MM.1S (cell line): ENCODE data around the gene SH3PXD2A.

Experiments
- DNase-seq: peaks from one replicate; pipeline ENCODE4 v3.0.0-alpha.2; 2015
- H2AFZ ChIP-seq: fragments of 300-600 bp; sonication (generic); 2 replicates; pipeline ENCODE4 v1.6.0; 2016; ENCODE audit warnings: antibody characterized with exemption, low read length
- H3F3A ChIP-seq: fragments of 300-600 bp; sonication (generic); 2 replicates; pipeline ENCODE4 v1.6.1; 2016; ENCODE audit warnings: mild to moderate bottlenecking, antibody characterized with exemption, low read length, moderate library complexity, mixed read lengths; ENCODE audit not compliant: insufficient read depth
- H3K27ac ChIP-seq: fragments of 300-600 bp; sonication (generic); 2 replicates; pipeline ENCODE4 v1.5.1; 2016; ENCODE audit warnings: mild to moderate bottlenecking, low read length
- H3K27me3 ChIP-seq: fragments of 300-600 bp; sonication (generic); replicated peaks from 2 replicates; pipeline ENCODE4 v1.6.0; 2016; ENCODE audit warnings: low read length; ENCODE audit not compliant: insufficient read depth
- H3K36me3 ChIP-seq: fragments of 300-600 bp; sonication (generic); replicated peaks from 2 replicates; pipeline ENCODE4 v1.6.1; 2016; ENCODE audit warnings: mild to moderate bottlenecking, low read length, mixed read lengths; ENCODE audit not compliant: insufficient read depth
- H3K4me1 ChIP-seq: fragments of 300-600 bp; sonication (generic); 2 replicates; pipeline ENCODE4 v1.6.1; 2016; ENCODE audit warnings: low read length, mixed read lengths
- H3K4me2 ChIP-seq: fragments of 300-600 bp; sonication (generic); 2 replicates; pipeline ENCODE4 v1.6.0; 2016; ENCODE audit warnings: low read depth, low read length
- H3K4me3 ChIP-seq: fragments of 300-600 bp; sonication (generic); 2 replicates; pipeline ENCODE4 v1.5.1; 2016; ENCODE audit warnings: low read length, mixed read lengths
- H3K79me2 ChIP-seq: fragments of 300-600 bp; sonication (generic); 2 replicates; pipeline ENCODE4 v1.6.1; 2016; ENCODE audit warnings: mixed run types, low read length, mixed read lengths
- H3K9ac ChIP-seq: fragments of 300-600 bp; sonication (generic); 2 replicates; pipeline ENCODE4 v1.6.1; 2016; ENCODE audit warnings: low read length, mixed read lengths
- H3K9me2 ChIP-seq: fragments of 300-600 bp; sonication (generic); replicated peaks from 2 replicates; pipeline ENCODE4 v1.6.1; 2016; ENCODE audit warnings: mild to moderate bottlenecking, low read length, mixed read lengths; ENCODE audit not compliant: insufficient read depth
- H3K9me3 ChIP-seq: fragments of 300-600 bp; sonication (generic); replicated peaks from 2 replicates; pipeline ENCODE4 v1.6.1; 2016; ENCODE audit warnings: mild to moderate bottlenecking, low read length, mixed read lengths; ENCODE audit not compliant: insufficient read depth
- H4K20me1 ChIP-seq: fragments of 300-600 bp; sonication (generic); 2 replicates; pipeline ENCODE4 v1.6.1; 2016; ENCODE audit warnings: mild to moderate bottlenecking, low read length, moderate library complexity, mixed read lengths; ENCODE audit not compliant: insufficient read depth
- EZH2 ChIP-seq: fragments of 300-600 bp; sonication (generic); optimal IDR thresholded peaks from 2 replicates; pipeline ENCODE3; 2017; ENCODE audit warnings: low read depth, mild to moderate bottlenecking, antibody characterized with exemption, low read length, mixed read lengths
- EZH2phosphoT487 ChIP-seq: fragments of 300-600 bp; sonication (generic); IDR thresholded peaks from 2 replicates; pipeline ENCODE4 v1.6.1; 2018; ENCODE audit warnings: antibody characterized with exemption, low read length
- TF ChIP-seq, protein P1 (sequence below): fragments of 300-600 bp; sonication (generic); IDR thresholded peaks from 2 replicates; pipeline ENCODE4 v1.5.1; 2016; ENCODE audit warnings: antibody characterized with exemption, low read length, mixed read lengths

SH3PXD2A gene

DNA sequence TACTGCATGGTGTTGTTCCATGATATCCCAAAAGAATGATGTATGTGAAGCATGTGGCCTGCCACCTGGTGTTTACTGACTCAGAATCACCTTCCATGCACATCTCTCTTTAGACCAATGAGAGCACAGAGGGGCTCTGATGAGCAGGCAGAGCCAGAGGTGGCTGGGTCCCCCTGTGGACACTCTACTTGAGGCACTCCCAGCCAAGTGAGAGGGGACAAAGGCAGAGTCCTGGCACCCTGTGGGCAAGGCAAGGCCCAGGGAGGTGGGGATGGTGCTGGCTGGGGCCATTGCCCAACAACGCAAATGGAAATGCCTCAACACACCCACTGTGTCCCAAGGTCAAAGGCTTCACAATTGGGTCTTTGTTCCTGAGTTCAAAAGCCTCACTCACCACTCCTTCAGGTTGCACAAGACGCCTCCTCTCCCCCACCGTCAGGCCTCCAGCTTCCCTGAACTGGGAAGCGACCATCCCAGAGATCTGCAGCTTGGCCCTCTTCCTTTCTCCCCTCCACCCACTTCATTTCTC lies 197.3 kb downstream of the SH3PXD2A start:
- Histone ChIP-seq H3K9me2 (no peaks in the 10 kb centered on the region), H3K4me2 (no peak overlapping the region), H3K27me3 (no peaks in the 10 kb centered on the region), H3K9ac (no peak overlapping the region), H2AFZ (no peak overlapping the region), H3K4me3 (no peak overlapping the region), H3K36me3 (no peaks in the 10 kb centered on the region), H3K27ac (no peak overlapping the region), H3K79me2 (peaks cover 27% of the 10 kb centered on the region), H3K9me3 (no peaks in the 10 kb centered on the region), H3F3A (no peaks in the 10 kb centered on the region), H3K4me1 (peaks cover 8% of the 10 kb centered on the region; the same call in 1 of the 2 replicates), H4K20me1 (no peaks in the 10 kb centered on the region)
- TF ChIP-seq EZH2 (no peak), EZH2phosphoT487 (no peak)
- TF ChIP-seq, protein P1, sequence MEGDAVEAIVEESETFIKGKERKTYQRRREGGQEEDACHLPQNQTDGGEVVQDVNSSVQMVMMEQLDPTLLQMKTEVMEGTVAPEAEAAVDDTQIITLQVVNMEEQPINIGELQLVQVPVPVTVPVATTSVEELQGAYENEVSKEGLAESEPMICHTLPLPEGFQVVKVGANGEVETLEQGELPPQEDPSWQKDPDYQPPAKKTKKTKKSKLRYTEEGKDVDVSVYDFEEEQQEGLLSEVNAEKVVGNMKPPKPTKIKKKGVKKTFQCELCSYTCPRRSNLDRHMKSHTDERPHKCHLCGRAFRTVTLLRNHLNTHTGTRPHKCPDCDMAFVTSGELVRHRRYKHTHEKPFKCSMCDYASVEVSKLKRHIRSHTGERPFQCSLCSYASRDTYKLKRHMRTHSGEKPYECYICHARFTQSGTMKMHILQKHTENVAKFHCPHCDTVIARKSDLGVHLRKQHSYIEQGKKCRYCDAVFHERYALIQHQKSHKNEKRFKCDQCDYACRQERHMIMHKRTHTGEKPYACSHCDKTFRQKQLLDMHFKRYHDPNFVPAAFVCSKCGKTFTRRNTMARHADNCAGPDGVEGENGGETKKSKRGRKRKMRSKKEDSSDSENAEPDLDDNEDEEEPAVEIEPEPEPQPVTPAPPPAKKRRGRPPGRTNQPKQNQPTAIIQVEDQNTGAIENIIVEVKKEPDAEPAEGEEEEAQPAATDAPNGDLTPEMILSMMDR, result no peak
- no peak for DNase-seq

DNA sequence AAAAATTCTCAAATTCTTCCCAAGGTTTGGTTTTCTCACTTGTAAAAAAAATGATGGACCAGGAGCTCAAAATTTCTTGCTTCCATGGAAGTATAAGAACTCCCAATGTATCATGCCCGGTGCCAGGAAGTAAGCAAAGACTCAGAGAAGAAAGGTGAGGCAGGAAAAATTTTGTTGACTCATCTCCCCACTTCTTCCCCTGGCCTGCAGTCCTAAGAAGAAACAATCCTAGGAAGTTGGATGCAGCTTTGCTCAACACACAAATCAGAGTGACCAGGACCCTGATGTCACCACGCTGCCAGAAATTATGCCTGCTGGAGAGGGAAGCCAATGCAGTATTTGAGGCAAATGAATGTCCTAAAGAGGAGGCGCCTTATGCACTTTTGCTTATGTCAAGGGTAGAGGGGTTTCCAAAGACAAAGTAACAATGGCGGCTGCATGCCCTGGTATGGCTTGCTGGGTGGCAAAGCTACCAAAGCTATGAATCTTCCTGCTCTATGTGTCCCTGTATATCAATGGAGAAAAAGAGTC lies 198.2 kb downstream of the SH3PXD2A start:
- no peaks in the 10 kb centered on the region for H4K20me1 ChIP-seq
- TF ChIP-seq, protein P1, result no peak
- no peak for TF ChIP-seq EZH2phosphoT487
- TF ChIP-seq EZH2, result no peak
- H3F3A ChIP-seq, result no peaks in the 10 kb centered on the region
- H3K9me2 ChIP-seq, result no peaks in the 10 kb centered on the region
- no peaks in the 10 kb centered on the region for H3K27me3 ChIP-seq
- DNase-seq, result no peak
- peaks cover 8% of the 10 kb centered on the region; the same call in 1 of the 2 replicates for H3K4me1 ChIP-seq
- H3K4me3 ChIP-seq, result no peak overlapping the region
- H3K27ac ChIP-seq, result no peak overlapping the region
- H3K9ac ChIP-seq, result no peak overlapping the region
- peaks cover 28% of the 10 kb centered on the region for H3K79me2 ChIP-seq
- no peak overlapping the region for H2AFZ ChIP-seq
- no peaks in the 10 kb centered on the region for H3K36me3 ChIP-seq
- H3K9me3 ChIP-seq, result no peaks in the 10 kb centered on the region
- no peak overlapping the region for H3K4me2 ChIP-seq

DNA sequence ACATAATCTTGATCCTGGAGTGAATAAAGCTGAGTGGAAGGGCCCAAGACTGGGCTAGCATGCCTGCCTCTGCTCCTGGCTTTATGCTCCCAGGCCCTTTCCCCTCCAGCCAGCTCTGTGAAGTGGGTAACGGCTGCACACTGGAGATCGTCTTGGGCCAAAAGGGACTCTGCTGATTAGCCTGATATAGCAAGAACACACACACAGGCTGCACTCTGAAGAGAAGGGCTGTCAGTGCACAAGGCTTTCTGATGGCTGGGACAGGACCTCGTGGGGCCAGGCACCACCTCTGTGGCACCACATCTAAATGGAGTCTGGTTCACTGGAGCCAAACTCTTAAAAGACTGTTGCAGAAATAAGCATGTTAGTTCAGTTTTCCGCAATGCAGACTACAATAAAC lies 200.5 kb downstream of the SH3PXD2A start:
- Histone ChIP-seq H2AFZ (no peak overlapping the region), H3K4me2 (no peak overlapping the region), H3K27me3 (no peaks in the 10 kb centered on the region), H3K79me2 (peaks cover 26% of the 10 kb centered on the region; the same call in 1 of the 2 replicates), H3K9ac (no peak overlapping the region), H3K9me3 (no peaks in the 10 kb centered on the region), H3F3A (no peaks in the 10 kb centered on the region), H3K27ac (no peak overlapping the region), H4K20me1 (no peaks in the 10 kb centered on the region), H3K9me2 (no peaks in the 10 kb centered on the region), H3K4me1 (peaks cover 2% of the 10 kb centered on the region; the same call in 1 of the 2 replicates), H3K4me3 (no peak overlapping the region), H3K36me3 (no peaks in the 10 kb centered on the region)
- no peak for TF ChIP-seq EZH2phosphoT487
- TF ChIP-seq EZH2, result no peak
- TF ChIP-seq, protein P1, result no peak
- no peak for DNase-seq
